ENCODE measurements around the gene MACROD2.

- TF ChIP-seq CTCF (IDR thresholded peaks at IDR 0.05) (no peak), POLR2A (IDR thresholded peaks at IDR 0.05) (no peak)
Measured at GRCh38 chr20:15924556-15924955, 1929.2 kb downstream of the MACROD2 start.

Data from ovary (tissue), 3 donors.